HepG2 (cell line): Measurements from ENCODE around the gene PHACTR1. TPM values are rescaled to one million over a fixed set of nuclear protein-coding genes. Genes with fewer than 3 reads are reported as not detected.

Experiments
- ATAC-seq: fragments of 200-7000 bp; cut with Tn5 transposase; 3 replicates; pipeline ENCODE4 v1.9.1; 2020; ENCODE audit warnings: mild to moderate bottlenecking, moderate library complexity
- BruUV-seq: library from RNA; stranded (reverse); fragments of 400-500 nt; replicated peaks from 2 replicates; lab custom pipeline; 2021; lab: Mats Ljungman, UMichigan
- CTCF ChIA-PET: fragments of 300-600 bp; formaldehyde crosslinking; extraction: SDS; loops from one replicate; lab custom pipeline; 2021; ENCODE audit warnings: low total read pairs, inconsistent platforms, low intra/inter-chr PET ratio; lab: Yijun Ruan, JAX
- POLR2A ChIA-PET: fragments of 350-600 bp; sonication (Branson Sonifier 250); formaldehyde crosslinking; loops from one replicate; lab custom pipeline; 2020; ENCODE audit warnings: antibody characterized with exemption, inconsistent platforms; lab: Yijun Ruan, JAX
- DNase-seq: peaks from one replicate; pipeline ENCODE4 v3.0.0-alpha.2; 2015; ENCODE audit warnings: low spot score
- FAIRE-seq: peaks from 3 replicates; lab custom pipeline; 2011; peaks lifted over from hg19 to GRCh38; lab: Jason Lieb, UNC
- H2AFZ ChIP-seq: one replicate; pipeline ENCODE4 v1.6.1; 2011; ENCODE audit warnings: low read length, inconsistent platforms
- H3K27ac ChIP-seq: fragments of 300-600 bp; 3 replicates; pipeline ENCODE4 v1.8.0; 2011; ENCODE audit warnings: mixed run types, mild to moderate bottlenecking, mixed read lengths, low read length, inconsistent platforms; ENCODE audit not compliant: insufficient read depth; ENCODE audit errors: extremely low read length
- H3K27me3 ChIP-seq, 2 experiments: fragments of 200-600 bp in 1 of 2; 2 replicates in 1 of 2; 3 replicates in 1 of 2; pipeline versions ENCODE4 v1.6.0 to v1.8.0; 2011; ENCODE audit warnings: low read length in 2 of 2, mild to moderate bottlenecking in 2 of 2, moderate library complexity in 2 of 2, inconsistent platforms in 1 of 2; ENCODE audit not compliant: insufficient read depth in 2 of 2, control insufficient read depth in 1 of 2
- H3K36me3 ChIP-seq, 2 experiments: fragments of 200-600 bp in 1 of 2; replicated peaks in 1 of 2; 2 replicates in 1 of 2; 3 replicates in 1 of 2; pipeline versions ENCODE4 v1.5.1 to v1.8.0; 2011; ENCODE audit warnings: low read length in 2 of 2, inconsistent platforms in 1 of 2; ENCODE audit not compliant: insufficient read depth in 2 of 2, control insufficient read depth in 1 of 2
- H3K4me1 ChIP-seq: 2 replicates; pipeline ENCODE4 v1.5.1; 2012; ENCODE audit warnings: low read length, inconsistent platforms; ENCODE audit not compliant: insufficient read depth
- H3K4me2 ChIP-seq: 2 replicates; pipeline ENCODE4 v1.6.0; 2011; ENCODE audit warnings: low read depth, low read length, inconsistent platforms
- H3K4me3 ChIP-seq, 3 experiments: fragments of 200-600 bp in 1 of 3; sonication (generic), shearing (Covaris generic) in 1 of 3; replicated peaks in 1 of 3; 2 replicates each; pipeline ENCODE4 v1.5.1; 2011 to 2016; ENCODE audit warnings: low read length in 3 of 3, inconsistent platforms in 2 of 3, low read depth in 2 of 3, mild to moderate bottlenecking in 2 of 3, control low read depth in 1 of 3, mixed read lengths in 1 of 3; ENCODE audit not compliant: insufficient read depth in 1 of 3
- H3K79me2 ChIP-seq: one replicate; pipeline ENCODE4 v1.6.1; 2011; ENCODE audit warnings: low read length, inconsistent platforms; ENCODE audit not compliant: insufficient read depth
- H3K9ac ChIP-seq: 2 replicates; pipeline ENCODE4 v1.6.0; 2011; ENCODE audit warnings: mild to moderate bottlenecking, low read depth, low read length, inconsistent platforms; ENCODE audit not compliant: insufficient read depth
- H3K9me3 ChIP-seq: 2 replicates; pipeline ENCODE4 v1.5.1; 2012; ENCODE audit warnings: mild to moderate bottlenecking, low read length
- H4K20me1 ChIP-seq: 2 replicates; pipeline ENCODE4 v1.6.0; 2011; ENCODE audit warnings: inconsistent platforms, mild to moderate bottlenecking, low read length, moderate library complexity; ENCODE audit not compliant: insufficient read depth
- AGO1 ChIP-seq: fragments of 200-400 bp; formaldehyde crosslinking; IDR thresholded peaks from 2 replicates; pipeline ENCODE4 v1.6.1; 2017; ENCODE audit warnings: mild to moderate bottlenecking, low read depth, low read length, moderate library complexity; ENCODE audit not compliant: poor library complexity, severe bottlenecking
- AKAP8 ChIP-seq: sonication (generic); formaldehyde crosslinking; IDR thresholded peaks from 2 replicates; pipeline ENCODE4 v1.5.1; 2020; ENCODE audit warnings: mild to moderate bottlenecking, missing genetic modification reagents
- GMEB2 ChIP-seq: IDR thresholded peaks from 2 replicates; pipeline ENCODE4 v1.6.1; 2016; ENCODE audit warnings: missing biosample characterization, missing genetic modification reagents, low read depth
- HMGA1 ChIP-seq: sonication (generic); formaldehyde crosslinking; conservative IDR thresholded peaks from 2 replicates; pipeline ENCODE4 v1.4.0; 2020; ENCODE audit warnings: missing genetic modification reagents
- MAFK ChIP-seq, 2 experiments: IDR thresholded peaks in 1 of 2; conservative IDR thresholded peaks in 1 of 2; 2 replicates each; pipeline ENCODE4 v1.6.1; 2011; ENCODE audit warnings: improper control_type of control experiment in 2 of 2, low read length in 2 of 2
- TEAD2 ChIP-seq: sonication (generic); formaldehyde crosslinking; IDR thresholded peaks from 2 replicates; pipeline ENCODE4 v1.9.0; 2021; ENCODE audit warnings: missing genetic modification reagents
- XRCC5 ChIP-seq: fragments of 200-400 bp; formaldehyde crosslinking; optimal IDR thresholded peaks from 2 replicates; pipeline ENCODE3; 2017; ENCODE audit warnings: mild to moderate bottlenecking, low read length
- ZNF557 ChIP-seq: sonication (generic); formaldehyde crosslinking; IDR thresholded peaks from 2 replicates; pipeline ENCODE4 v1.4.0; 2020; ENCODE audit warnings: missing genetic modification reagents
- ZNF558 ChIP-seq: sonication (generic); formaldehyde crosslinking; IDR thresholded peaks from 2 replicates; pipeline ENCODE4 v1.9.0; 2022; ENCODE audit warnings: mild to moderate bottlenecking, missing genetic modification reagents, borderline replicate concordance
- ZNF687 ChIP-seq: sonication (generic); formaldehyde crosslinking; IDR thresholded peaks from 2 replicates; pipeline ENCODE4 v1.5.1; 2020; ENCODE audit warnings: mild to moderate bottlenecking, missing genetic modification reagents, moderate library complexity
- ZNF883 ChIP-seq: sonication (generic); formaldehyde crosslinking; IDR thresholded peaks from 2 replicates; pipeline ENCODE4 v1.5.1; 2020; ENCODE audit warnings: mild to moderate bottlenecking, missing genetic modification reagents; ENCODE audit errors: not compliant biosample characterization
- WGBS: methylation state at CpG from one replicate; pipeline ENCODE4 v1.1.6; 2017; ENCODE audit warnings: low lambda C conversion rate; 5-methylcytosine and 5-hydroxymethylcytosine counted together
- in situ Hi-C: cut with HindIII; loops from 2 replicates; pipeline ENCODE4 v1.10.0; 2017; ENCODE audit warnings: low pct_unique_long_range_greater_than_20kb; ENCODE audit not compliant: extremely low pct_ligation_motif_present
- intact Hi-C: fragments of 100-400 bp; cut with micrococcal nuclease; formaldehyde crosslinking; loops from one replicate; pipeline ENCODE4 v1.10.0; 2022; ENCODE audit not compliant: unreplicated experiment
- polyA plus RNA-seq, 8 experiments: library from polyadenylated mRNA; depleted of rRNA in 3 of 8; stranded (reverse) in 7 of 8; unstranded in 1 of 8; fragments of >200 nt; fragmentation: Illumina TruSeq in 4 of 8; extraction: Trizol in 4 of 8; gene quantifications; 2 replicates each; pipeline versions ENCODE4 v1.2.1 to v1.2.3, GENCODE V29; 2011 to 2016; ENCODE audit warnings: low read depth in 4 of 8, missing spikeins in 1 of 8, mixed read lengths in 1 of 8; ENCODE audit not compliant: insufficient read depth in 1 of 8
- total RNA-seq, 5 experiments: library from RNA; depleted of rRNA; stranded (reverse); fragments of >200 nt; fragmentation: Illumina TruSeq; extraction: Trizol; gene quantifications; 2 replicates each; pipeline ENCODE4 v1.2.3, GENCODE V29; 2016; ENCODE audit warnings: low read depth in 1 of 5
- TF ChIP-seq, protein P1 (sequence below): IDR thresholded peaks from 2 replicates; pipeline ENCODE4 v1.4.0; 2020; ENCODE audit warnings: mild to moderate bottlenecking, missing genetic modification reagents
- TF ChIP-seq, protein P2 (sequence below): sonication (generic); formaldehyde crosslinking; conservative IDR thresholded peaks from 2 replicates; pipeline ENCODE4 v1.8.0; 2022; ENCODE audit warnings: low read depth, missing genetic modification reagents

Gene PHACTR1
- total and polyA plus RNA-seq, 2 of the 13 experiments (the other 11 are each of a cell fraction or from before 2014, with no cell fraction given): 0.09 TPM; not detected in 1

- Histone ChIP-seq H3K9me3 (no peaks in the 10 kb centered on the region), H3K36me3 (no peaks in the 10 kb centered on the region)
- TF ChIP-seq AGO1: no peak
- TF ChIP-seq AKAP8 (CRISPR knock-in tag): no peak
- TF ChIP-seq ZNF557 (CRISPR knock-in tag): no peak
- TF ChIP-seq HMGA1 (CRISPR knock-in tag): no peak
- no peak for TF ChIP-seq ZNF883 (CRISPR knock-in tag)
- TF ChIP-seq ZNF687 (CRISPR knock-in tag): no peak
- TF ChIP-seq ZNF558 (CRISPR knock-in tag): no peak
- TF ChIP-seq, protein P1, sequence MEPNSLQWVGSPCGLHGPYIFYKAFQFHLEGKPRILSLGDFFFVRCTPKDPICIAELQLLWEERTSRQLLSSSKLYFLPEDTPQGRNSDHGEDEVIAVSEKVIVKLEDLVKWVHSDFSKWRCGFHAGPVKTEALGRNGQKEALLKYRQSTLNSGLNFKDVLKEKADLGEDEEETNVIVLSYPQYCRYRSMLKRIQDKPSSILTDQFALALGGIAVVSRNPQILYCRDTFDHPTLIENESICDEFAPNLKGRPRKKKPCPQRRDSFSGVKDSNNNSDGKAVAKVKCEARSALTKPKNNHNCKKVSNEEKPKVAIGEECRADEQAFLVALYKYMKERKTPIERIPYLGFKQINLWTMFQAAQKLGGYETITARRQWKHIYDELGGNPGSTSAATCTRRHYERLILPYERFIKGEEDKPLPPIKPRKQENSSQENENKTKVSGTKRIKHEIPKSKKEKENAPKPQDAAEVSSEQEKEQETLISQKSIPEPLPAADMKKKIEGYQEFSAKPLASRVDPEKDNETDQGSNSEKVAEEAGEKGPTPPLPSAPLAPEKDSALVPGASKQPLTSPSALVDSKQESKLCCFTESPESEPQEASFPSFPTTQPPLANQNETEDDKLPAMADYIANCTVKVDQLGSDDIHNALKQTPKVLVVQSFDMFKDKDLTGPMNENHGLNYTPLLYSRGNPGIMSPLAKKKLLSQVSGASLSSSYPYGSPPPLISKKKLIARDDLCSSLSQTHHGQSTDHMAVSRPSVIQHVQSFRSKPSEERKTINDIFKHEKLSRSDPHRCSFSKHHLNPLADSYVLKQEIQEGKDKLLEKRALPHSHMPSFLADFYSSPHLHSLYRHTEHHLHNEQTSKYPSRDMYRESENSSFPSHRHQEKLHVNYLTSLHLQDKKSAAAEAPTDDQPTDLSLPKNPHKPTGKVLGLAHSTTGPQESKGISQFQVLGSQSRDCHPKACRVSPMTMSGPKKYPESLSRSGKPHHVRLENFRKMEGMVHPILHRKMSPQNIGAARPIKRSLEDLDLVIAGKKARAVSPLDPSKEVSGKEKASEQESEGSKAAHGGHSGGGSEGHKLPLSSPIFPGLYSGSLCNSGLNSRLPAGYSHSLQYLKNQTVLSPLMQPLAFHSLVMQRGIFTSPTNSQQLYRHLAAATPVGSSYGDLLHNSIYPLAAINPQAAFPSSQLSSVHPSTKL: no peak
- no peak for TF ChIP-seq MAFK (conservative IDR thresholded peaks at IDR 0.05 in 1 of 2, IDR thresholded peaks at IDR 0.05 in 1 of 2; ENCODE audit: low read length in 2 of 2)
- TF ChIP-seq GMEB2 (CRISPR knock-in tag): no peak
- TF ChIP-seq TEAD2 (CRISPR knock-in tag): no peak
- no peak for TF ChIP-seq XRCC5
- TF ChIP-seq, protein P2, sequence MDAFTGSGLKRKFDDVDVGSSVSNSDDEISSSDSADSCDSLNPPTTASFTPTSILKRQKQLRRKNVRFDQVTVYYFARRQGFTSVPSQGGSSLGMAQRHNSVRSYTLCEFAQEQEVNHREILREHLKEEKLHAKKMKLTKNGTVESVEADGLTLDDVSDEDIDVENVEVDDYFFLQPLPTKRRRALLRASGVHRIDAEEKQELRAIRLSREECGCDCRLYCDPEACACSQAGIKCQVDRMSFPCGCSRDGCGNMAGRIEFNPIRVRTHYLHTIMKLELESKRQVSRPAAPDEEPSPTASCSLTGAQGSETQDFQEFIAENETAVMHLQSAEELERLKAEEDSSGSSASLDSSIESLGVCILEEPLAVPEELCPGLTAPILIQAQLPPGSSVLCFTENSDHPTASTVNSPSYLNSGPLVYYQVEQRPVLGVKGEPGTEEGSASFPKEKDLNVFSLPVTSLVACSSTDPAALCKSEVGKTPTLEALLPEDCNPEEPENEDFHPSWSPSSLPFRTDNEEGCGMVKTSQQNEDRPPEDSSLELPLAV (CRISPR knock-in tag): no peak
Measured at GRCh38 chr6:13334953-13335352, 618.4 kb downstream of the PHACTR1 start.

More at GRCh38 chr6:13334953-13335352, 618.4 kb downstream of the PHACTR1 start:
- no peak overlapping the region for H3K4me2 ChIP-seq
- H3K4me3 ChIP-seq: no peak overlapping the region
- no peak overlapping the region for H2AFZ ChIP-seq
- peaks cover 16% of the 10 kb centered on the region for H3K4me1 ChIP-seq
- WGBS: 14% methylated on average over 3 of the region's 3 CpGs
- ATAC-seq (no peak), FAIRE-seq (no peak), DNase-seq (no peak)
- intact Hi-C loops: no loop called here
- no peaks in the 10 kb centered on the region for H4K20me1 ChIP-seq
- peaks cover 0 to 8% of the 10 kb centered on the region in 2 experiments; a peak in 3 of 5 replicates for H3K27me3 ChIP-seq
- BruUV-seq: no TSS peak
- no peak overlapping the region for H3K27ac ChIP-seq
- ChIA-PET CTCF (interaction anchor here (3.0 kb wide), 1 partner anchor 203 kb away, joined by 37 read pairs; no protein-coding TSS in a partner anchor), POLR2A (no interaction called here)
- H3K9ac ChIP-seq: no peak overlapping the region
- no peaks in the 10 kb centered on the region for H3K79me2 ChIP-seq
- in situ Hi-C loops: loop anchor here (5.0 to 10.0 kb wide), 2 partner anchors 140 to 202 kb away; no protein-coding TSS in a partner anchor
